HCT116 (cell line): ENCODE measurements around the gene TMPRSS9. TPM values are rescaled to one million over a fixed set of nuclear protein-coding genes. Genes with fewer than 3 reads are reported as not detected.
"Not testable (repeated sequence)": the region's sequence is repeated elsewhere in the genome, so short reads cannot be mapped to it uniquely, and the experiment has no call there.

Source experiments
- ATAC-seq: fragments of 200-7000 bp; cut with Tn5 transposase; 2 replicates; pipeline ENCODE4 v1.9.1; 2020; ENCODE audit warnings: mild to moderate bottlenecking, moderate library complexity
- BruUV-seq: library from RNA; stranded (reverse); fragments of 400-500 nt; replicated peaks from 2 replicates; lab custom pipeline; 2021; lab: Mats Ljungman, UMichigan
- CTCF ChIA-PET: fragments of 300-600 bp; sonication (Branson Sonifier 250); formaldehyde crosslinking; loops from one replicate; lab custom pipeline; 2021; ENCODE audit warnings: antibody characterized with exemption; lab: Charles Lee
- POLR2A ChIA-PET: fragments of 300-600, 350-600 bp; sonication (Branson Sonifier 250); formaldehyde crosslinking; loops from one replicate; lab custom pipeline; 2021; ENCODE audit warnings: antibody characterized with exemption; lab: Charles Lee
- RAD21 ChIA-PET, 2 experiments: fragments of 300-600 bp; sonication (Branson Sonifier 250); formaldehyde crosslinking; loops; one replicate each; lab custom pipeline; 2023; ENCODE audit warnings: low total read pairs in 2 of 2; ENCODE audit not compliant: uncharacterized antibody in 2 of 2, unreplicated experiment in 2 of 2, low non-redundant PET in 1 of 2; lab: Charles Lee
- DNase-seq: peaks from one replicate; pipeline ENCODE4 v3.0.0-alpha.2; 2010; ENCODE audit warnings: low read depth, low spot score
- H2AFZ ChIP-seq: fragments of 200-600 bp; shearing (Covaris generic), sonication (generic); 2 replicates; pipeline ENCODE4 v1.6.1; 2017; ENCODE audit warnings: low read depth, mixed run types, mixed read lengths, antibody characterized with exemption, low read length; ENCODE audit not compliant: poor library complexity, severe bottlenecking
- H3K27ac ChIP-seq: 2 replicates; pipeline ENCODE4 v1.5.1; 2012; ENCODE audit warnings: low read depth, low read length
- H3K27me3 ChIP-seq: fragments of 200-600 bp; sonication (generic); 2 replicates; pipeline ENCODE4 v1.6.1; 2016; ENCODE audit warnings: mixed run types, low read length, mixed read lengths; ENCODE audit not compliant: insufficient read depth
- H3K36me3 ChIP-seq, 2 experiments: fragments of 200-500 bp in 1 of 2; fragments of 200-600 bp in 1 of 2; sonication (Bioruptor generic) in 1 of 2; sonication (generic) in 1 of 2; 2 replicates each; pipeline versions ENCODE4 v1.5.1 to v1.6.1; 2014 to 2016; ENCODE audit warnings: low read length in 2 of 2, inconsistent platforms in 1 of 2, mixed read lengths in 1 of 2, mixed run types in 1 of 2; ENCODE audit not compliant: insufficient read depth in 2 of 2, control insufficient read depth in 1 of 2
- H3K4me1 ChIP-seq, 2 experiments: fragments of 200-600 bp in 1 of 2; sonication (generic) in 1 of 2; 2 replicates each; pipeline versions ENCODE4 v1.5.1 to v1.6.1; 2012 to 2017; ENCODE audit warnings: low read length in 2 of 2, inconsistent platforms in 1 of 2, mild to moderate bottlenecking in 1 of 2, mixed read lengths in 1 of 2, mixed run types in 1 of 2, moderate library complexity in 1 of 2; ENCODE audit not compliant: insufficient read depth in 2 of 2, control insufficient read depth in 1 of 2
- H3K4me2 ChIP-seq: fragments of 200-600 bp; sonication (generic); 2 replicates; pipeline ENCODE4 v1.6.1; 2017; ENCODE audit warnings: mixed run types, low read length, mixed read lengths
- H3K4me3 ChIP-seq, 2 experiments: fragments of 200-600 bp in 1 of 2; sonication (generic) in 1 of 2; replicated peaks in 1 of 2; 2 replicates each; pipeline ENCODE4 v1.5.1; 2011 to 2016; ENCODE audit warnings: low read length in 2 of 2, control low read depth in 1 of 2, low read depth in 1 of 2, mild to moderate bottlenecking in 1 of 2, mixed read lengths in 1 of 2, mixed run types in 1 of 2
- H3K79me2 ChIP-seq: fragments of 200-600 bp; sonication (generic); 2 replicates; pipeline ENCODE4 v1.6.1; 2017; ENCODE audit warnings: mild to moderate bottlenecking, mixed run types, low read length, moderate library complexity, mixed read lengths; ENCODE audit not compliant: insufficient read depth
- H3K9ac ChIP-seq: fragments of 200-600 bp; sonication (generic); 2 replicates; pipeline ENCODE4 v1.6.1; 2016; ENCODE audit warnings: low read length, mixed read lengths
- H3K9me2 ChIP-seq: fragments of 200-600 bp; sonication (generic), shearing (Covaris generic); 2 replicates; pipeline ENCODE4 v1.6.1; 2017; ENCODE audit warnings: mixed run types, mild to moderate bottlenecking, moderate library complexity; ENCODE audit not compliant: insufficient read depth
- H3K9me3 ChIP-seq, 2 experiments: fragments of 200-500 bp in 1 of 2; fragments of 200-600 bp in 1 of 2; sonication (Bioruptor generic) in 1 of 2; sonication (generic) in 1 of 2; 2 replicates each; pipeline ENCODE4 v1.6.1; 2014 to 2017; ENCODE audit warnings: low read length in 2 of 2, mixed read lengths in 2 of 2, inconsistent platforms in 1 of 2, low read depth in 1 of 2, mild to moderate bottlenecking in 1 of 2, mixed run types in 1 of 2, moderate library complexity in 1 of 2; ENCODE audit not compliant: control insufficient read depth in 1 of 2, insufficient read depth in 1 of 2
- H4K20me1 ChIP-seq: fragments of 200-600 bp; sonication (generic), shearing (Covaris generic); 2 replicates; pipeline ENCODE4 v1.6.1; 2017; ENCODE audit warnings: mixed run types, mild to moderate bottlenecking, moderate library complexity; ENCODE audit not compliant: insufficient read depth
- CBX3 ChIP-seq: IDR thresholded peaks from 2 replicates; pipeline ENCODE4 v1.6.1; 2012; ENCODE audit warnings: low read depth
- CEBPB ChIP-seq: IDR thresholded peaks from 2 replicates; pipeline ENCODE4 v1.6.1; 2012; ENCODE audit warnings: low read depth
- ELF1 ChIP-seq: IDR thresholded peaks from 2 replicates; pipeline ENCODE4 v1.6.1; 2012; ENCODE audit warnings: low read depth, borderline replicate concordance
- EZH2 ChIP-seq: fragments of 200-600 bp; sonication (generic); IDR thresholded peaks from 2 replicates; pipeline ENCODE4 v1.6.1; 2017; ENCODE audit warnings: antibody characterized with exemption, mixed run types
- EZH2phosphoT487 ChIP-seq: fragments of 200-600 bp; IDR thresholded peaks from 2 replicates; pipeline ENCODE4 v1.6.1; 2018; ENCODE audit warnings: antibody characterized with exemption, borderline replicate concordance
- FOSL1 ChIP-seq: IDR thresholded peaks from 2 replicates; pipeline ENCODE4 v1.6.1; 2012; ENCODE audit warnings: low read depth
- JUND ChIP-seq: IDR thresholded peaks from 2 replicates; pipeline ENCODE4 v1.6.1; 2012
- POLR2AphosphoS5 ChIP-seq: IDR thresholded peaks from 2 replicates; pipeline ENCODE4 v1.6.1; 2011; ENCODE audit warnings: mild to moderate bottlenecking, low read depth, low read length, moderate library complexity
- RAD21 ChIP-seq: IDR thresholded peaks from 2 replicates; pipeline ENCODE4 v1.6.1; 2012; ENCODE audit warnings: low read depth, mild to moderate bottlenecking
- SP1 ChIP-seq: IDR thresholded peaks from 2 replicates; pipeline ENCODE4 v1.6.1; 2012; ENCODE audit warnings: low read depth
- SRF ChIP-seq: IDR thresholded peaks from 2 replicates; pipeline ENCODE4 v1.6.1; 2012; ENCODE audit warnings: low read depth
- TCF7L2 ChIP-seq: IDR thresholded peaks from 2 replicates; pipeline ENCODE4 v1.7.0; 2011; ENCODE audit warnings: borderline replicate concordance, inconsistent platforms; ENCODE audit not compliant: insufficient read depth, insufficient read length; ENCODE audit errors: extremely low read depth
- ZNF274 ChIP-seq: fragments of 200-500 bp; sonication (Bioruptor generic); IDR thresholded peaks from 2 replicates; pipeline ENCODE4 v1.6.1; 2014; ENCODE audit warnings: mild to moderate bottlenecking, low read depth, low read length, inconsistent platforms
- intact Hi-C: fragments of 100-400 bp; cut with micrococcal nuclease; formaldehyde crosslinking; loops from 2 replicates; pipeline ENCODE4 v1.10.0; 2022
- total RNA-seq: library from RNA; stranded (reverse); gene quantifications from one replicate; pipeline ENCODE4 v1.2.1, GENCODE V29; 2021; ENCODE audit not compliant: unreplicated experiment
- TF ChIP-seq, protein P1 (sequence below): IDR thresholded peaks from 2 replicates; pipeline ENCODE4 v1.6.1; 2012; ENCODE audit warnings: low read depth
- TF ChIP-seq, protein P2 (sequence below): IDR thresholded peaks from 2 replicates; pipeline ENCODE4 v1.6.1; 2012

Gene TMPRSS9
- total RNA-seq, 1 experiment from 2014 or later = not detected

DNA sequence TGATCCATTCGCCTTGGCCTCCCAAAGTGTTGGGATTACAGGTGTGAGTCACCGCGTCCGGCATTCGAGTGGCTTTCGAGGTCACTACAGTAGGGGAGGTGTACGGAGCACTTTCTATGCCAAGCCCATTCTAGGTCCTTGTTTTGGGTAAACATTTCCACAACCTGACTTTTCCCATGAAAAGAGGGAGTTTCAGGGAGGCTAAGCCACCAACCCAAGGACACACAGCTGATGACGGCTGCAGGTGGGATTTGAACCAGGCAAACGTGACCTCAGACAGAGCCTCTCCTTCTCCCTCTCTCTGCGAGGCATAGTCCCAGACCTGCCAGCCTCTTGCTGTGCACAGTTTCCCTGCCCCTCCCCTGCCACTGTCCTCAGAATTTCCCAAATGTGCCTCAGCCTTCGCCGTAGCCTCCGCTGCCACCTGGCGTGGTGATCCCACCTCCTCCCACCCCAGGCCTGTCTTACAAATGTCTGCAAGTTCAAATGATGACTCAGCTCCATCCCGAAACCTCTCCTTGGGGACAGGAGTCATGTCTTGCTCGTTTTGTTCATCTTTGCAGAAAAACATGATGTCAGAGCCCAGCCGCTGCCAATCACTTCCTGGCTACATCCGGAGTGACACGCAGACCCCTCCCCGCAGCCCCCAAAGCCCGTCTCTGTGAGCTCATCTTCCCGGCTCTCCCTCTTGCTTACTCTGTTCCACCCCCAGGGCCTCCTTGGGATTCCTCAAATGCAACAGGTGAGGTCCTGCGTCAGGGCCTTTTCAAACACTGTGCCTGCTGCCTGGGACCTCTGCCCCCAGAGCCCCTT lies 109.2 kb downstream of the TMPRSS9 start:
- TF ChIP-seq CBX3 (peak; percentile 88; the same call in 1 of the 2 replicates), ZNF274 (no peak), EZH2phosphoT487 (no peak), FOSL1 (peak; percentile 58; the same call in 1 of the 2 replicates), EZH2 (no peak), RAD21 (no peak), CEBPB (no peak), TCF7L2 (no peak), SP1 (peak; percentile 51; the same call in 1 of the 2 replicates), JUND (peak; percentile 39), ELF1 (no peak), SRF (no peak), POLR2AphosphoS5 (no peak)
- TF ChIP-seq, protein P1, sequence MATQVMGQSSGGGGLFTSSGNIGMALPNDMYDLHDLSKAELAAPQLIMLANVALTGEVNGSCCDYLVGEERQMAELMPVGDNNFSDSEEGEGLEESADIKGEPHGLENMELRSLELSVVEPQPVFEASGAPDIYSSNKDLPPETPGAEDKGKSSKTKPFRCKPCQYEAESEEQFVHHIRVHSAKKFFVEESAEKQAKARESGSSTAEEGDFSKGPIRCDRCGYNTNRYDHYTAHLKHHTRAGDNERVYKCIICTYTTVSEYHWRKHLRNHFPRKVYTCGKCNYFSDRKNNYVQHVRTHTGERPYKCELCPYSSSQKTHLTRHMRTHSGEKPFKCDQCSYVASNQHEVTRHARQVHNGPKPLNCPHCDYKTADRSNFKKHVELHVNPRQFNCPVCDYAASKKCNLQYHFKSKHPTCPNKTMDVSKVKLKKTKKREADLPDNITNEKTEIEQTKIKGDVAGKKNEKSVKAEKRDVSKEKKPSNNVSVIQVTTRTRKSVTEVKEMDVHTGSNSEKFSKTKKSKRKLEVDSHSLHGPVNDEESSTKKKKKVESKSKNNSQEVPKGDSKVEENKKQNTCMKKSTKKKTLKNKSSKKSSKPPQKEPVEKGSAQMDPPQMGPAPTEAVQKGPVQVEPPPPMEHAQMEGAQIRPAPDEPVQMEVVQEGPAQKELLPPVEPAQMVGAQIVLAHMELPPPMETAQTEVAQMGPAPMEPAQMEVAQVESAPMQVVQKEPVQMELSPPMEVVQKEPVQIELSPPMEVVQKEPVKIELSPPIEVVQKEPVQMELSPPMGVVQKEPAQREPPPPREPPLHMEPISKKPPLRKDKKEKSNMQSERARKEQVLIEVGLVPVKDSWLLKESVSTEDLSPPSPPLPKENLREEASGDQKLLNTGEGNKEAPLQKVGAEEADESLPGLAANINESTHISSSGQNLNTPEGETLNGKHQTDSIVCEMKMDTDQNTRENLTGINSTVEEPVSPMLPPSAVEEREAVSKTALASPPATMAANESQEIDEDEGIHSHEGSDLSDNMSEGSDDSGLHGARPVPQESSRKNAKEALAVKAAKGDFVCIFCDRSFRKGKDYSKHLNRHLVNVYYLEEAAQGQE = no peak
- TF ChIP-seq, protein P2, sequence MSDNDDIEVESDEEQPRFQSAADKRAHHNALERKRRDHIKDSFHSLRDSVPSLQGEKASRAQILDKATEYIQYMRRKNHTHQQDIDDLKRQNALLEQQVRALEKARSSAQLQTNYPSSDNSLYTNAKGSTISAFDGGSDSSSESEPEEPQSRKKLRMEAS = peak; percentile 79
- peak overlapping the region; percentile 54 for H3K27ac ChIP-seq
- H3K9me3 ChIP-seq = no peaks in the 10 kb centered on the region
- intact Hi-C loops = loop anchor here (10.0 kb wide), 1 partner anchor 305 kb away; the partner anchor contains the start of gene DOT1L
- no peaks in the 10 kb centered on the region for H3K36me3 ChIP-seq
- peak overlapping the region in 1 of 2 experiments; percentile 41; a peak in 2 of 4 replicates for H3K4me3 ChIP-seq
- no peaks in the 10 kb centered on the region for H3K27me3 ChIP-seq
- no peaks in the 10 kb centered on the region for H4K20me1 ChIP-seq
- ChIA-PET CTCF (interaction anchor here (0.7 to 3.9 kb wide), 4 partner anchors 110 to 168 kb away, joined by 3 to 20 read pairs (median 4); no protein-coding TSS in a partner anchor), RAD21 (interaction anchor here in 1 of 2 experiments (0.5 kb wide), 1 partner anchor 567 kb away, joined by 4 read pairs; no protein-coding TSS in a partner anchor), POLR2A (interaction anchor here (0.9 to 1.2 kb wide), 4 partner anchors 12 to 151 kb away, joined by 3 to 4 read pairs (median 4); no protein-coding TSS in a partner anchor)
- H3K9me2 ChIP-seq = no peaks in the 10 kb centered on the region
- no peaks in the 10 kb centered on the region for H3K79me2 ChIP-seq
- ATAC-seq = peak; percentile 75
- H2AFZ ChIP-seq = peak overlapping the region; percentile 34
- peaks cover 21 to 41% of the 10 kb centered on the region in 2 experiments for H3K4me1 ChIP-seq
- peak overlapping the region; percentile 63 for H3K4me2 ChIP-seq
- no TSS peak for BruUV-seq
- H3K9ac ChIP-seq = peak overlapping the region; percentile 36
- DNase-seq = peak; percentile 80

DNA sequence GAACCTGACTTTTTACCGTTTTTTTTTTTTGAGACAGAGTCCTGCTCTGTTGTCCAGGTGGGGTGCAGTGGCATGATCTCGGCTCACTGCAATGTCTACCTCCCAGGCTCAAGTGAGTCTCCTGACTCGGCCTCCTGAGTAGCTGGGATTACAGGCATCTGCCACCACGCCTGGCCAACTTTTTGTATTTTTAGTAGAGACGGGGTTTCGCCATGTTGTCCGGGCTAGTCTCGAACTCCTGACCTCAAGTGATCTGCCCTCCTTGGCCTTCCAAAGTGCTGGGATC lies 109.8 kb downstream of the TMPRSS9 start:
- H4K20me1 ChIP-seq, RAD21 ChIA-PET, H2AFZ ChIP-seq, DNase-seq, ATAC-seq, H3K4me3 ChIP-seq, H3K36me3 ChIP-seq, BruUV-seq, H3K9me2 ChIP-seq, H3K27me3 ChIP-seq, H3K9me3 ChIP-seq, H3K79me2 ChIP-seq: not testable (repeated sequence)
- Histone ChIP-seq H3K4me1 (peaks cover 23 to 41% of the 10 kb centered on the region in 2 experiments), H3K9ac (peak overlapping the region; percentile 36), H3K27ac (peak overlapping the region; percentile 54), H3K4me2 (peak overlapping the region; percentile 63)
- POLR2A ChIA-PET = interaction anchor here (0.9 to 1.2 kb wide), 3 partner anchors 71 to 151 kb away, joined by 3 to 4 read pairs (median 4); no protein-coding TSS in a partner anchor
- CTCF ChIA-PET = interaction anchor here (1.0 to 3.9 kb wide), 3 partner anchors 109 to 141 kb away, joined by 4 to 20 read pairs (median 5); no protein-coding TSS in a partner anchor
- intact Hi-C loops = loop anchor here (10.0 kb wide), 1 partner anchor 305 kb away; the partner anchor contains the start of gene DOT1L
